GM12878 (cell line): Measurements from ENCODE around the gene PDE3B. TPM values are rescaled to one million over a fixed set of nuclear protein-coding genes. Genes with fewer than 3 reads are reported as not detected.
"Not testable (repeated sequence)": the region's sequence is repeated elsewhere in the genome, so short reads cannot be mapped to it uniquely, and the experiment has no call there.

Source experiments
- ATAC-seq: fragments of 200-7000 bp; cut with Tn5 transposase; 3 replicates; pipeline ENCODE4 v1.9.1; 2020; ENCODE audit warnings: mild to moderate bottlenecking, moderate library complexity
- BruUV-seq: library from RNA; stranded (reverse); fragments of 400-500 nt; replicated peaks from 2 replicates; lab custom pipeline; 2021; lab: Mats Ljungman, UMichigan
- CTCF ChIA-PET: fragments of 300-600 bp; sonication (Branson Sonifier 250); formaldehyde crosslinking; extraction: SDS; loops from one replicate; lab custom pipeline; 2021; ENCODE audit warnings: inconsistent platforms; lab: Yijun Ruan, JAX
- POLR2A ChIA-PET: fragments of 350-600 bp; formaldehyde crosslinking; extraction: SDS; loops from one replicate; lab custom pipeline; 2021; ENCODE audit warnings: inconsistent platforms; lab: Charles Lee
- RAD21 ChIA-PET: fragments of 300-600 bp; sonication (Branson Sonifier 250); formaldehyde crosslinking; loops from one replicate; lab custom pipeline; 2023; ENCODE audit warnings: antibody characterized with exemption; ENCODE audit not compliant: unreplicated experiment; lab: Charles Lee
- SMC1A ChIA-PET: fragments of 300-600 bp; sonication (Branson Sonifier 250); formaldehyde crosslinking; loops from one replicate; lab custom pipeline; 2023; ENCODE audit not compliant: unreplicated experiment, uncharacterized antibody; lab: Charles Lee
- DNase-seq: peaks from one replicate; pipeline ENCODE4 v3.0.0-alpha.2; 2011; ENCODE audit warnings: low read depth, low spot score
- FAIRE-seq: peaks from 3 replicates; lab custom pipeline; 2011; peaks lifted over from hg19 to GRCh38; lab: Jason Lieb, UNC
- H2AFZ ChIP-seq: 2 replicates; pipeline ENCODE4 v1.6.0; 2011; ENCODE audit warnings: low read depth, low read length, control low read depth; ENCODE audit not compliant: control insufficient read depth
- H3K27ac ChIP-seq: 2 replicates; pipeline ENCODE4 v1.5.1; 2011; ENCODE audit warnings: control low read depth; ENCODE audit not compliant: control insufficient read depth, insufficient read depth
- H3K27me3 ChIP-seq, 2 experiments: replicated peaks in 1 of 2; 2 replicates each; pipeline versions ENCODE4 v1.6.0 to v1.6.1; 2011; ENCODE audit warnings: low read length in 1 of 2; ENCODE audit not compliant: control insufficient read depth in 2 of 2, insufficient read depth in 2 of 2
- H3K36me3 ChIP-seq, 2 experiments: 2 replicates each; pipeline ENCODE4 v1.5.1; 2011; ENCODE audit warnings: low read length in 1 of 2; ENCODE audit not compliant: control insufficient read depth in 2 of 2, insufficient read depth in 2 of 2
- H3K4me1 ChIP-seq: 2 replicates; pipeline ENCODE4 v1.6.1; 2011; ENCODE audit warnings: mild to moderate bottlenecking, low read length, moderate library complexity, mixed read lengths; ENCODE audit not compliant: control insufficient read depth, insufficient read depth
- H3K4me2 ChIP-seq: 2 replicates; pipeline ENCODE4 v1.6.0; 2011; ENCODE audit warnings: control low read depth; ENCODE audit not compliant: control insufficient read depth, insufficient read depth
- H3K4me3 ChIP-seq: fragments of 200-600 bp; sonication (generic); 2 replicates; pipeline ENCODE4 v1.5.1; 2016
- H3K79me2 ChIP-seq: 2 replicates; pipeline ENCODE4 v1.6.0; 2011; ENCODE audit warnings: low read length; ENCODE audit not compliant: control insufficient read depth, insufficient read depth
- H3K9ac ChIP-seq: 2 replicates; pipeline ENCODE4 v1.8.0; 2011; ENCODE audit warnings: low read length, control low read depth, mixed read lengths; ENCODE audit not compliant: control insufficient read depth, insufficient read depth
- H3K9me3 ChIP-seq: replicated peaks from 3 replicates; pipeline ENCODE4 v1.5.1; 2011; ENCODE audit warnings: mild to moderate bottlenecking, low read length; ENCODE audit not compliant: control insufficient read depth, insufficient read depth
- H4K20me1 ChIP-seq: 2 replicates; pipeline ENCODE4 v1.6.0; 2011; ENCODE audit not compliant: control insufficient read depth, insufficient read depth
- CBX3 ChIP-seq: fragments of 200-600 bp; sonication (generic); IDR thresholded peaks from 2 replicates; pipeline ENCODE4 v1.6.1; 2016; ENCODE audit warnings: low read depth, borderline replicate concordance
- EP300 ChIP-seq, 2 experiments: fragments of 150-350 bp in 1 of 2; IDR thresholded peaks; 2 replicates each; pipeline ENCODE4 v1.6.1; 2011 to 2012; ENCODE audit warnings: low read depth in 2 of 2, low read length in 2 of 2, borderline replicate concordance in 1 of 2, improper control_type of control experiment in 1 of 2, inconsistent platforms in 1 of 2; ENCODE audit not compliant: control insufficient read depth in 1 of 2
- MXI1 ChIP-seq: fragments of 150-350 bp; IDR thresholded peaks from 2 replicates; pipeline ENCODE4 v1.6.1; 2011; ENCODE audit warnings: low read depth, mild to moderate bottlenecking, inconsistent platforms, low read length, improper control_type of control experiment
- RAD51 ChIP-seq: fragments of 450-650 bp; IDR thresholded peaks from 2 replicates; pipeline ENCODE4 v1.6.1; 2016; ENCODE audit warnings: moderate library complexity, mild to moderate bottlenecking, inconsistent platforms
- WGBS: methylation state at CpG from one replicate; pipeline ENCODE4 v1.1.6; 2016; ENCODE audit warnings: low lambda C conversion rate; ENCODE audit not compliant: insufficient replicate concordance, insufficient coverage; ENCODE audit errors: missing lambda C conversion rate; 5-methylcytosine and 5-hydroxymethylcytosine counted together
- in situ Hi-C: fragments of 300-500 bp; cut with MboI; formaldehyde crosslinking; loops from 9 replicates; pipeline ENCODE4 v1.14.3; 2018; ENCODE audit warnings: mixed read lengths
- intact Hi-C: fragments of 100-400 bp; cut with micrococcal nuclease; formaldehyde crosslinking; loops from one replicate; pipeline ENCODE4 v1.14.2; 2022; ENCODE audit not compliant: unreplicated experiment
- polyA plus RNA-seq, 11 experiments: library from polyadenylated mRNA; depleted of rRNA in 4 of 11; unstranded in 6 of 11; stranded (reverse) in 5 of 11; fragments of >200 nt; fragmentation: Nextera tagmentation in 4 of 11; fragmentation: Illumina TruSeq in 1 of 11; extraction: Ambion mirVana in 4 of 11; extraction: Trizol in 1 of 11; gene quantifications; 1 replicate in 1 of 11; 2 replicates in 10 of 11; pipeline versions ENCODE4 v1.2.1 to v1.2.3, GENCODE V29; 2011 to 2016; ENCODE audit warnings: inconsistent platforms in 2 of 11, missing spikeins in 2 of 11, low read depth in 1 of 11
- total RNA-seq, 4 experiments: library from RNA; depleted of rRNA in 3 of 4; stranded (reverse); fragments of >200 nt in 3 of 4; fragmentation: Illumina TruSeq in 1 of 4; extraction: Trizol in 1 of 4; gene quantifications; 2 replicates each; pipeline versions ENCODE4 v1.2.1 to v1.2.3, GENCODE V29; 2013 to 2021
- TF ChIP-seq, protein P1 (sequence below): fragments of 450-650 bp; IDR thresholded peaks from 2 replicates; pipeline ENCODE4 v1.6.1; 2017; ENCODE audit warnings: mild to moderate bottlenecking
- TF ChIP-seq, protein P2 (sequence below), 3 experiments: IDR thresholded peaks in 2 of 3; conservative IDR thresholded peaks in 1 of 3; 2 replicates each; pipeline ENCODE4 v1.5.1; 2011; ENCODE audit warnings: low read depth in 3 of 3, low read length in 3 of 3, mild to moderate bottlenecking in 3 of 3, control low read depth in 2 of 3, moderate library complexity in 2 of 3, inconsistent platforms in 1 of 3, mixed read lengths in 1 of 3; ENCODE audit not compliant: control insufficient read depth in 2 of 3, insufficient read depth in 1 of 3; ENCODE audit errors: extremely low read depth in 1 of 3

Gene PDE3B
- total and polyA plus RNA-seq, 10 of the 15 experiments (the other 5 are each of a cell fraction or from before 2014, with no cell fraction given), result 0.04 to 3.1 (median 1.9) TPM

DNA sequence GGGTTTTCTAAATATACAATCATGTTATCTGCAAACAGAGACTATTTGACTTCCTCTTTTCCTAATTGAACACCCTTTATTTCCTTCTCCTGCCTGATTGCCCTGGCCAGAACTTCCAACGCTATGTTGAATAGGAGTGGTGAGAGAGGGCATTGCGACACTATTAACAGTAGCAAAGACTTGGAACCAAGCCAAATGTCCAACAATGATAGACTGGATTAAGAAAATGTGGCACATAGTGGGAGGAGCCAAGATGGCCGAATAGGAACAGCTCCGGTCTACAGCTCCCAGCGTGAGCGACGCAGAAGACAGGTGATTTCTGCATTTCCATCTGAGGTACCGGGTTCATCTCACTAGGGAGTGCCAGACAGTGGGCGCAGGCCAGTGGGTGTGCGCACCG is 72.1 kb downstream of the PDE3B start:
- DNase-seq, CTCF ChIA-PET, H3K4me3 ChIP-seq, SMC1A ChIA-PET, H3K9ac ChIP-seq, H3K27me3 ChIP-seq, H3K4me1 ChIP-seq, H3K36me3 ChIP-seq, intact Hi-C loops, H2AFZ ChIP-seq, POLR2A ChIA-PET, H3K79me2 ChIP-seq, FAIRE-seq, H3K9me3 ChIP-seq, in situ Hi-C loops, H3K4me2 ChIP-seq, H3K27ac ChIP-seq, H4K20me1 ChIP-seq, RAD21 ChIA-PET, BruUV-seq, ATAC-seq: not testable (repeated sequence)
- WGBS, result 84% methylated on average over 7 of the region's 11 CpGs

DNA sequence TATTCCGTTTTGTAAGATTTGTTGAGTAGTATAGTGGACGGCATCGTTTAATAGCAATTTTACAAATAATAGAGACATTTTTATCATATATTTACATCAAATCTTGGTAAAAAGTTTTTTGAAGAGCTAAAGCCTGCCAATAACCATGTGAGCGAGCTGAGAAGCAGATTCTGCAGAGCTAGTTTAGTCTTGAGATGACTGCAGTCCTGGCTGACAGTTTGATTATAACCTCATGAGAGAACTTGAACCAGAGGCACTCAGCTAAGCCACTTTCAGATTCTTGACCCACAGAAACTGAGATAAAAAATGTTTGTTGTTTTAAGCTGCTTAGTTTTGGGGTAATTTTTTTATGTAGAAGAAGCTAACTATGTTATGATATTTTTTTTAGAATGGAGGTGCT is 78.9 kb downstream of the PDE3B start:
- Histone ChIP-seq H3K4me2 (no peak overlapping the region), H3K9ac (no peak overlapping the region), H3K79me2 (no peaks in the 10 kb centered on the region), H3K27ac (no peak overlapping the region), H3K36me3 (no peaks in the 10 kb centered on the region), H3K4me3 (no peak overlapping the region), H3K27me3 (no peaks in the 10 kb centered on the region), H4K20me1 (no peaks in the 10 kb centered on the region), H3K9me3 (no peaks in the 10 kb centered on the region), H2AFZ (no peak overlapping the region), H3K4me1 (no peaks in the 10 kb centered on the region)
- intact Hi-C loops (no loop called here), in situ Hi-C loops (no loop called here)
- ChIA-PET SMC1A (no interaction called here), CTCF (no interaction called here), RAD21 (no interaction called here), POLR2A (no interaction called here)
- FAIRE-seq, result no peak
- ATAC-seq, result no peak
- WGBS, result 76% methylated on average over 4 of the region's 4 CpGs
- TF ChIP-seq CBX3 (no peak), MXI1 (no peak), EP300 (IDR thresholded peaks at IDR 0.05; ENCODE audit: borderline replicate concordance in 1 of 2, control insufficient read depth in 1 of 2, low read depth in 2 of 2, low read length in 2 of 2) (no peak), RAD51 (no peak)
- TF ChIP-seq, protein P1, sequence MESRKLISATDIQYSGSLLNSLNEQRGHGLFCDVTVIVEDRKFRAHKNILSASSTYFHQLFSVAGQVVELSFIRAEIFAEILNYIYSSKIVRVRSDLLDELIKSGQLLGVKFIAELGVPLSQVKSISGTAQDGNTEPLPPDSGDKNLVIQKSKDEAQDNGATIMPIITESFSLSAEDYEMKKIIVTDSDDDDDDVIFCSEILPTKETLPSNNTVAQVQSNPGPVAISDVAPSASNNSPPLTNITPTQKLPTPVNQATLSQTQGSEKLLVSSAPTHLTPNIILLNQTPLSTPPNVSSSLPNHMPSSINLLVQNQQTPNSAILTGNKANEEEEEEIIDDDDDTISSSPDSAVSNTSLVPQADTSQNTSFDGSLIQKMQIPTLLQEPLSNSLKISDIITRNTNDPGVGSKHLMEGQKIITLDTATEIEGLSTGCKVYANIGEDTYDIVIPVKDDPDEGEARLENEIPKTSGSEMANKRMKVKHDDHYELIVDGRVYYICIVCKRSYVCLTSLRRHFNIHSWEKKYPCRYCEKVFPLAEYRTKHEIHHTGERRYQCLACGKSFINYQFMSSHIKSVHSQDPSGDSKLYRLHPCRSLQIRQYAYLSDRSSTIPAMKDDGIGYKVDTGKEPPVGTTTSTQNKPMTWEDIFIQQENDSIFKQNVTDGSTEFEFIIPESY, result no peak
- TF ChIP-seq, protein P2, sequence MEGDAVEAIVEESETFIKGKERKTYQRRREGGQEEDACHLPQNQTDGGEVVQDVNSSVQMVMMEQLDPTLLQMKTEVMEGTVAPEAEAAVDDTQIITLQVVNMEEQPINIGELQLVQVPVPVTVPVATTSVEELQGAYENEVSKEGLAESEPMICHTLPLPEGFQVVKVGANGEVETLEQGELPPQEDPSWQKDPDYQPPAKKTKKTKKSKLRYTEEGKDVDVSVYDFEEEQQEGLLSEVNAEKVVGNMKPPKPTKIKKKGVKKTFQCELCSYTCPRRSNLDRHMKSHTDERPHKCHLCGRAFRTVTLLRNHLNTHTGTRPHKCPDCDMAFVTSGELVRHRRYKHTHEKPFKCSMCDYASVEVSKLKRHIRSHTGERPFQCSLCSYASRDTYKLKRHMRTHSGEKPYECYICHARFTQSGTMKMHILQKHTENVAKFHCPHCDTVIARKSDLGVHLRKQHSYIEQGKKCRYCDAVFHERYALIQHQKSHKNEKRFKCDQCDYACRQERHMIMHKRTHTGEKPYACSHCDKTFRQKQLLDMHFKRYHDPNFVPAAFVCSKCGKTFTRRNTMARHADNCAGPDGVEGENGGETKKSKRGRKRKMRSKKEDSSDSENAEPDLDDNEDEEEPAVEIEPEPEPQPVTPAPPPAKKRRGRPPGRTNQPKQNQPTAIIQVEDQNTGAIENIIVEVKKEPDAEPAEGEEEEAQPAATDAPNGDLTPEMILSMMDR (IDR thresholded peaks at IDR 0.05 in 2 of 3, conservative IDR thresholded peaks at IDR 0.05 in 1 of 3; ENCODE audit: control insufficient read depth in 2 of 3, extremely low read depth in 1 of 3, insufficient read depth in 1 of 3, low read depth in 3 of 3, low read length in 3 of 3), result no peak
- TF ChIP-seq, all 136 proteins: peak for 0
- no TSS peak for BruUV-seq
- no peak for DNase-seq
